A549 (cell line): ENCODE results near the gene OR8B8.

Experiments used
- BCL3 ChIP-seq: fragments of >200 bp; sonication (Bioruptor Twin); formaldehyde crosslinking; IDR thresholded peaks from 3 replicates; pipeline ENCODE4 v1.6.1; 2016
- CTCF ChIP-seq: fragments of >200 bp; sonication (Bioruptor Twin); formaldehyde crosslinking; IDR thresholded peaks from 3 replicates; pipeline ENCODE4 v1.5.1; 2016
- ELK1 ChIP-seq: fragments of 150-350 bp; IDR thresholded peaks from 2 replicates; pipeline ENCODE4 v1.6.1; 2014; ENCODE audit warnings: low read depth, mild to moderate bottlenecking, low read length
- EP300 ChIP-seq, 2 experiments: fragments of >200 bp; sonication (Bioruptor Twin); formaldehyde crosslinking; IDR thresholded peaks; 2 replicates in 1 of 2; 3 replicates in 1 of 2; pipeline ENCODE4 v1.6.1; 2016 to 2017
- ESRRA ChIP-seq: fragments of 150-350 bp; IDR thresholded peaks from 2 replicates; pipeline ENCODE4 v1.6.1; 2014; ENCODE audit warnings: mild to moderate bottlenecking, low read length, borderline replicate concordance
- HOXA7 ChIP-seq: fragments of 250-450 bp; sonication (Bioruptor Pico); IDR thresholded peaks from 2 replicates; pipeline ENCODE4 v1.5.0; 2020; ENCODE audit warnings: mild to moderate bottlenecking, moderate library complexity
- JUNB ChIP-seq: fragments of >200 bp; sonication (Bioruptor Twin); formaldehyde crosslinking; IDR thresholded peaks from 2 replicates; pipeline ENCODE4 v1.6.1; 2016
- KDM5A ChIP-seq: fragments of 200-600 bp; sonication (generic); IDR thresholded peaks from 2 replicates; pipeline ENCODE4 v1.6.1; 2016; ENCODE audit warnings: antibody characterized with exemption, mild to moderate bottlenecking
- MAX ChIP-seq: IDR thresholded peaks from 2 replicates; pipeline ENCODE4 v1.6.1; 2012
- PHF8 ChIP-seq: fragments of 200-600 bp; sonication (generic); IDR thresholded peaks from 2 replicates; pipeline ENCODE4 v1.6.1; 2016; ENCODE audit warnings: low read depth, mild to moderate bottlenecking, antibody characterized with exemption, moderate library complexity, borderline replicate concordance
- POLR2A ChIP-seq: IDR thresholded peaks from 2 replicates; pipeline ENCODE4 v1.6.1; 2012; ENCODE audit warnings: mild to moderate bottlenecking, low read length
- REST ChIP-seq: fragments of 200-600 bp; sonication (generic); IDR thresholded peaks from 2 replicates; pipeline ENCODE4 v1.6.1; 2016; ENCODE audit warnings: antibody characterized with exemption, mild to moderate bottlenecking, moderate library complexity
- RFX5 ChIP-seq: fragments of 450-650 bp; IDR thresholded peaks from 2 replicates; pipeline ENCODE4 v1.7.1; 2014; ENCODE audit warnings: antibody characterized with exemption, mild to moderate bottlenecking, moderate library complexity
- RNF2 ChIP-seq: fragments of 200-600 bp; sonication (generic); IDR thresholded peaks from 2 replicates; pipeline ENCODE4 v1.6.1; 2016; ENCODE audit warnings: low read depth, mild to moderate bottlenecking, antibody characterized with exemption, moderate library complexity, borderline replicate concordance

- TF ChIP-seq CTCF = no peak
- TF ChIP-seq EP300 (IDR thresholded peaks at IDR 0.05) = no peak
- no peak for TF ChIP-seq MAX
- no peak for TF ChIP-seq REST
- no peak for TF ChIP-seq RFX5
- no peak for TF ChIP-seq POLR2A
- no peak for TF ChIP-seq PHF8
- TF ChIP-seq BCL3 = no peak
- TF ChIP-seq ELK1 = no peak
- TF ChIP-seq ESRRA = no peak
- TF ChIP-seq KDM5A = no peak
- no peak for TF ChIP-seq HOXA7 (CRISPR knock-in tag)
- no peak for TF ChIP-seq RNF2
- TF ChIP-seq JUNB = no peak
Measured at GRCh38 chr11:124470561-124471227, 25.2 kb upstream of the OR8B8 start.
